ENCODE results near the gene PANK2. TPM values are rescaled to one million over a fixed set of nuclear protein-coding genes. Genes with fewer than 3 reads are reported as not detected.
"Not testable (repeated sequence)": the region's sequence is repeated elsewhere in the genome, so short reads cannot be mapped to it uniquely, and the experiment has no call there.

PANK2 gene
- total and polyA plus RNA-seq, 4 donors: 24.6 to 46.2 (median 34.4) TPM

DNA sequence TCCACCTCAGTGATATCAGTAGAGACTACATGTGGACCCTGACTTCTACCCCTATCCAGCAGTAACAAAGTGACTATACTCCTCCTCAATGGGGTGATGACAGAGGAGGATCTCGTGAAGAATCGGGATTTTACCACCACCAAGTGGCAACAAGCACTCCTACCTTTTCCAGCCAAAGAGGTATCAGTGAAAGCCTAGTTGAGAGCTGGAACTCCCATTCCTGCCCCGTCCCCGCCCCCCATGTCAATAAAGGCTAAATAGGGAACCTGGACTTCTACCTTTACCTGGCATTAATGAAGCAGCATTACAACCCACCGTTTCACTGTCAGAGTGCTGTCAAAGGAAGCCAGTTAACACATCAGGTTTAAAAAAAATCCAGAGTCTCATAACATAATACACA lies 80.8 kb downstream of the PANK2 start:
- H3K27ac ChIP-seq (ENCODE audit: low read depth in 1 of 2, low read length in 1 of 2): no peak overlapping the region
- H3K27me3 ChIP-seq (ENCODE audit: control insufficient read depth in 3 of 3, insufficient read depth in 3 of 3, low read length in 2 of 3): no peaks in the 10 kb centered on the region
- DNase-seq (no peak), ATAC-seq (ENCODE audit: insufficient read depth, low FRiP score) (no peak)
- no peak overlapping the region for H3K4me3 ChIP-seq
- no peaks in the 10 kb centered on the region for H3K4me1 ChIP-seq (ENCODE audit: control insufficient read depth in 5 of 5, insufficient read depth in 5 of 5, low read length in 5 of 5)
- H3K9ac ChIP-seq (ENCODE audit: insufficient read depth in 1 of 2, low read length in 2 of 2): no peak overlapping the region
- H3K9me3 ChIP-seq (ENCODE audit: control insufficient read depth in 4 of 4, insufficient read depth in 3 of 4, low read length in 3 of 4): peaks cover 0 to 2% (median 0%) of the 10 kb centered on the region in 4 donors
- 90 to 95% methylated on average over 5 of the region's 5 CpGs for WGBS, 2 donors
- peaks cover 0 to 6% (median 3%) of the 10 kb centered on the region in 4 donors for H3K36me3 ChIP-seq (ENCODE audit: control insufficient read depth in 4 of 4, insufficient read depth in 4 of 4, low read length in 4 of 4)
- TF ChIP-seq, protein P1, sequence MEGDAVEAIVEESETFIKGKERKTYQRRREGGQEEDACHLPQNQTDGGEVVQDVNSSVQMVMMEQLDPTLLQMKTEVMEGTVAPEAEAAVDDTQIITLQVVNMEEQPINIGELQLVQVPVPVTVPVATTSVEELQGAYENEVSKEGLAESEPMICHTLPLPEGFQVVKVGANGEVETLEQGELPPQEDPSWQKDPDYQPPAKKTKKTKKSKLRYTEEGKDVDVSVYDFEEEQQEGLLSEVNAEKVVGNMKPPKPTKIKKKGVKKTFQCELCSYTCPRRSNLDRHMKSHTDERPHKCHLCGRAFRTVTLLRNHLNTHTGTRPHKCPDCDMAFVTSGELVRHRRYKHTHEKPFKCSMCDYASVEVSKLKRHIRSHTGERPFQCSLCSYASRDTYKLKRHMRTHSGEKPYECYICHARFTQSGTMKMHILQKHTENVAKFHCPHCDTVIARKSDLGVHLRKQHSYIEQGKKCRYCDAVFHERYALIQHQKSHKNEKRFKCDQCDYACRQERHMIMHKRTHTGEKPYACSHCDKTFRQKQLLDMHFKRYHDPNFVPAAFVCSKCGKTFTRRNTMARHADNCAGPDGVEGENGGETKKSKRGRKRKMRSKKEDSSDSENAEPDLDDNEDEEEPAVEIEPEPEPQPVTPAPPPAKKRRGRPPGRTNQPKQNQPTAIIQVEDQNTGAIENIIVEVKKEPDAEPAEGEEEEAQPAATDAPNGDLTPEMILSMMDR (IDR thresholded peaks at IDR 0.05; ENCODE audit: control extremely low read depth, extremely low read depth): no peak

DNA sequence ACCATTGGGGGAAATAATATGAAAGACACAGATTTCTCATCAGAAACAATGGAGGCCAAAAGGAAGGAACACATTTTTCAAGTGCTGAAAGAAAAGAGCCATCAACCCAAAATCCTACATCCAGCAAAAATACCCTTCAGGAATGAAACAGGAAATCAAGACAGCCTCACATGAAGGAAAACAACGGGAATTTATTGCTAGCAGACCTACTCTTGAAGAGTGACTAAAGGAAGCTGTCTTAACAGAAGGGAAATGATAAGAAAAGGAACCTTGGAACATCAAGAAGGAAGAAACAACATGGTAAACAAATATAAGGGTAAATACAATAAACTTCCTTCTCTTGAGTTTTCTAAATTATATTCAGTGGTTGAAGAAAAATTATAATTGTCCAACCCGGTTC lies 82.0 kb downstream of the PANK2 start:
- ATAC-seq (ENCODE audit: insufficient read depth, low FRiP score): no peak
- WGBS, 2 donors: 61 to 74% methylated on average over 2 of the region's 2 CpGs
- no peak for DNase-seq
- no peaks in the 10 kb centered on the region for H3K4me1 ChIP-seq (ENCODE audit: control insufficient read depth in 5 of 5, insufficient read depth in 5 of 5, low read length in 5 of 5)
- H3K27me3 ChIP-seq (ENCODE audit: control insufficient read depth in 3 of 3, insufficient read depth in 3 of 3, low read length in 2 of 3): no peaks in the 10 kb centered on the region
- no peak overlapping the region for H3K27ac ChIP-seq (ENCODE audit: low read depth in 1 of 2, low read length in 1 of 2)
- peaks cover 0 to 2% (median 0%) of the 10 kb centered on the region in 4 donors for H3K9me3 ChIP-seq (ENCODE audit: control insufficient read depth in 4 of 4, insufficient read depth in 3 of 4, low read length in 3 of 4)
- TF ChIP-seq, protein P1 (IDR thresholded peaks at IDR 0.05; ENCODE audit: control extremely low read depth, extremely low read depth): no peak
- peaks cover 0 to 6% (median 3%) of the 10 kb centered on the region in 4 donors for H3K36me3 ChIP-seq (ENCODE audit: control insufficient read depth in 4 of 4, insufficient read depth in 4 of 4, low read length in 4 of 4)
- no peak overlapping the region for H3K9ac ChIP-seq (ENCODE audit: insufficient read depth in 1 of 2, low read length in 2 of 2)
- H3K4me3 ChIP-seq: no peak overlapping the region

DNA sequence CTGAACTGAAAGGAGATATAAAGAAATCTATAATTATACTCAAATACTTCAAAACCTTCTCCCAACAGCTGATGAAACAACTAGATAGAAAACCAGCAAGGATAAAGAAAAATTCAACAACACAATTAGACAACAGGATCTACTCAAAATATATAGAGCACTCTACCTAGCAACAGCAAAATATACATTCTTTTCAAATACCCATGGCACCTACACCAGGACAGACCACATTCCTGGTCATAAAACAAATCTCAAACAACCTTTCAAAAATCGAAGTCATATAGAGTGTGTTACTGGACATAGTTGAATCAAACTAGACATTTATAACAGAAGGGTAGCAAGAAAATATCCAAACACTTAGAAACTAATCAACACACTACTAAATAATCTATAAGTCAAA lies 83.0 kb downstream of the PANK2 start:
- no peaks in the 10 kb centered on the region for H3K4me1 ChIP-seq (ENCODE audit: control insufficient read depth in 5 of 5, insufficient read depth in 5 of 5, low read length in 5 of 5)
- ATAC-seq (ENCODE audit: insufficient read depth, low FRiP score) (no peak), DNase-seq (no peak)
- H3K9ac ChIP-seq (ENCODE audit: insufficient read depth in 1 of 2, low read length in 2 of 2): no peak overlapping the region
- no peak overlapping the region for H3K4me3 ChIP-seq
- TF ChIP-seq, protein P1 (IDR thresholded peaks at IDR 0.05; ENCODE audit: control extremely low read depth, extremely low read depth): no peak
- peaks cover 0 to 2% (median 0%) of the 10 kb centered on the region in 4 donors for H3K9me3 ChIP-seq (ENCODE audit: control insufficient read depth in 4 of 4, insufficient read depth in 3 of 4, low read length in 3 of 4)
- no peaks in the 10 kb centered on the region for H3K27me3 ChIP-seq (ENCODE audit: control insufficient read depth in 3 of 3, insufficient read depth in 3 of 3, low read length in 2 of 3)
- H3K27ac ChIP-seq (ENCODE audit: low read depth in 1 of 2, low read length in 1 of 2): no peak overlapping the region
- WGBS, 2 donors: 78 to 97% methylated on average over 1 of the region's 1 CpG
- H3K36me3 ChIP-seq (ENCODE audit: control insufficient read depth in 4 of 4, insufficient read depth in 4 of 4, low read length in 4 of 4): peaks cover 0 to 6% (median 2%) of the 10 kb centered on the region in 4 donors

DNA sequence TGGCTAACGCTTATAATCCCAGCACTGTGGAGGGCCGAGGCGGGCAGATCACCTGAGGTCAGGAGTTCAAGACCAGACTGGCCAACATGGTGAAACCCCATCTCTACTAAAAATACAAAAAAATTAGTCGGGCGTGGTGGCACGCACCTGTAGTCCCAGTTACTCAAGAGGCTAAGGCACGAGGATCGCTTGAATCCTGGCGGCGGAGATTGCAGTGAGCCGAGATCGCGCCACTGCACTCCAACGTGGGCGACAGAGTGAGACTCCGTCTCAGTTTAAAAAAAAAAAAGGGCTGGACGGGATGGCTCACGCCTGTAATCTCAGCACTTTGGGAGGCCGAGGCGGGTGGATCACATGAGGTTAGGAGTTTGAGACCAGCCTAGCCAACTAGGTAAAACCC lies 83.4 kb downstream of the PANK2 start:
- H3K27me3 ChIP-seq (ENCODE audit: control insufficient read depth in 3 of 3, insufficient read depth in 3 of 3, low read length in 2 of 3); DNase-seq; H3K9me3 ChIP-seq (ENCODE audit: control insufficient read depth in 4 of 4, insufficient read depth in 3 of 4, low read length in 3 of 4); H3K27ac ChIP-seq (ENCODE audit: low read depth in 1 of 2, low read length in 1 of 2); H3K4me3 ChIP-seq; ATAC-seq (ENCODE audit: insufficient read depth, low FRiP score); H3K9ac ChIP-seq (ENCODE audit: insufficient read depth in 1 of 2, low read length in 2 of 2); H3K4me1 ChIP-seq (ENCODE audit: control insufficient read depth in 5 of 5, insufficient read depth in 5 of 5, low read length in 5 of 5); H3K36me3 ChIP-seq (ENCODE audit: control insufficient read depth in 4 of 4, insufficient read depth in 4 of 4, low read length in 4 of 4): not testable (repeated sequence)
- 94 to 98% methylated on average over 20 of the region's 20 CpGs for WGBS, 2 donors
